ENCODE measurements around the gene SHISAL2A. TPM values are rescaled to one million over a fixed set of nuclear protein-coding genes. Genes with fewer than 3 reads are reported as not detected.
"Not testable (repeated sequence)": the region's sequence is repeated elsewhere in the genome, so short reads cannot be mapped to it uniquely, and the experiment has no call there.

SHISAL2A gene
- total RNA-seq, 2 experiments from 2014 or later, result 11.3 to 11.4 TPM

- Mint-ChIP-seq H3K4me1 (ENCODE audit: low read depth) (peaks cover 12% of the 10 kb centered on the region), H3K9me3 (no peaks in the 10 kb centered on the region), H3K27ac (no peak overlapping the region), H3K27me3 (ENCODE audit: low read depth) (no peaks in the 10 kb centered on the region), H3K36me3 (ENCODE audit: low read depth) (peaks cover 6% of the 10 kb centered on the region), H3K4me3 (no peak overlapping the region)
- intact Hi-C loops (cut with micrococcal nuclease), result no loop called here
- no peak for DNase-seq
- CTCF ChIA-PET, result no interaction called here
These were observed 46.1 kb downstream of the SHISAL2A start for GRCh38 chr1:52679048-52679447.

- DNase-seq, result no peak
- intact Hi-C loops (cut with micrococcal nuclease), result no loop called here
- H3K4me1 Mint-ChIP-seq (ENCODE audit: low read depth), result peaks cover 11% of the 10 kb centered on the region
- peaks cover 7% of the 10 kb centered on the region for H3K36me3 Mint-ChIP-seq (ENCODE audit: low read depth)
- H3K27ac Mint-ChIP-seq, result no peak overlapping the region
- CTCF ChIA-PET, result no interaction called here
- no peak overlapping the region for H3K4me3 Mint-ChIP-seq
- H3K27me3 Mint-ChIP-seq (ENCODE audit: low read depth), result no peaks in the 10 kb centered on the region
- no peaks in the 10 kb centered on the region for H3K9me3 Mint-ChIP-seq
These were observed 46.5 kb downstream of the SHISAL2A start for GRCh38 chr1:52679498-52679897.

DNA sequence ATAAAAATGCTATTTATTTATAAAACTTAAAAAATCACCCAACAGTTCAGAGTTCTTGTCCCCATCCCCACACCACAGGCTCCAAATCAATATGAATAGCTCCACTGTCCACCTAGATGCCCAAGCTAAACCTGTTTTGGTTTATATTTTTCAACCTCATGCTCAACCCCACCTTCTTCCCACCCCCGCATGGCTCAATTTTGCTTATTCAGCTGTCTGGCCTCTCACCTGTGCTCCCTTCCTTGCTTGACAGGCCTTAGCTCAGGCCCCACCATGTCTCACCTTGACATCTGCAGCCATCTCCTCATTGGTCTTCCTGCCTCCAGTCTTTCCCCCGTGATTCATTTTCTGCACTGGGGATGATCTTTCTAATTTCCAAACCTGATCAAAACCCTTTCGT lies 47.4 kb downstream of the SHISAL2A start:
- H3K9me3 Mint-ChIP-seq, result no peaks in the 10 kb centered on the region
- H3K27ac Mint-ChIP-seq, result no peak overlapping the region
- no peak overlapping the region for H3K4me3 Mint-ChIP-seq
- H3K4me1 Mint-ChIP-seq (ENCODE audit: low read depth), result peaks cover 7% of the 10 kb centered on the region
- H3K27me3 Mint-ChIP-seq (ENCODE audit: low read depth), result no peaks in the 10 kb centered on the region
- CTCF ChIA-PET, result no interaction called here
- intact Hi-C loops (cut with micrococcal nuclease), result no loop called here
- H3K36me3 Mint-ChIP-seq (ENCODE audit: low read depth), result peaks cover 10% of the 10 kb centered on the region
- no peak for DNase-seq

- no peaks in the 10 kb centered on the region for H3K9me3 Mint-ChIP-seq
- H3K27ac Mint-ChIP-seq, result no peak overlapping the region
- no peak overlapping the region for H3K4me3 Mint-ChIP-seq
- intact Hi-C loops (cut with micrococcal nuclease), result no loop called here
- no peaks in the 10 kb centered on the region for H3K27me3 Mint-ChIP-seq (ENCODE audit: low read depth)
- peaks cover 11% of the 10 kb centered on the region for H3K4me1 Mint-ChIP-seq (ENCODE audit: low read depth)
- no peak for DNase-seq
- CTCF ChIA-PET, result no interaction called here
- H3K36me3 Mint-ChIP-seq (ENCODE audit: low read depth), result peaks cover 14% of the 10 kb centered on the region
These were observed 48.2 kb downstream of the SHISAL2A start for GRCh38 chr1:52681136-52681535.

- no peak overlapping the region for H3K4me3 Mint-ChIP-seq
- CTCF ChIA-PET, result interaction anchor here (0.6 kb wide), 2 partner anchors 317 to 562 kb away, joined by 3 read pairs; no protein-coding TSS in a partner anchor
- intact Hi-C loops (cut with micrococcal nuclease), result no loop called here
These were observed 50.5 kb downstream of the SHISAL2A start for GRCh38 chr1:52683367-52683940.

DNA sequence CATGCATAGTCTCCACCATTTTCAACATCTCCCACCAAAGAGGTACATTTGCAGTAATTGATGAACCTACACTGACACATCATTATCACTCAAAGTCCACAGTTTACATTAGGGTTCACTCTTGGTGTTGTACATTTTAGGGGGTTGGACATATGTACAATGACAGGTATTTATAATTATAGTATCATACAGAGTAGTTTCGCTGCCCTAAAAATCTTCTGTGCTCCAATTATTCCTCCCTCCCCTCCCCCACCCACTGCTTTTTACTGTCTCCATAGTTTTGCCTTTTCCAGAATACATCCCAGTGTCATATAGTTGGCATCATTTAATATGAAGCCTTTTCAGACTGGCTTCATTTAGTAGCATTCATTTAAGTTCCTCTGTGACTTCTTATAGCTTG lies 51.6 kb downstream of the SHISAL2A start:
- CTCF ChIA-PET, result interaction anchor here (3.5 kb wide), 1 partner anchor 13 kb away, joined by 18 read pairs; the partner anchor contains the start of gene COA7
- no peaks in the 10 kb centered on the region for H3K9me3 Mint-ChIP-seq
- intact Hi-C loops (cut with micrococcal nuclease), result no loop called here
- DNase-seq, result no peak
- H3K36me3 Mint-ChIP-seq (ENCODE audit: low read depth), result peaks cover 29% of the 10 kb centered on the region
- H3K27ac Mint-ChIP-seq, result no peak overlapping the region
- peaks cover 9% of the 10 kb centered on the region for H3K4me1 Mint-ChIP-seq (ENCODE audit: low read depth)
- H3K4me3 Mint-ChIP-seq, result no peak overlapping the region
- no peaks in the 10 kb centered on the region for H3K27me3 Mint-ChIP-seq (ENCODE audit: low read depth)

More at GRCh38 chr1:52683367-52683940, 50.5 kb downstream of the SHISAL2A start:
- peaks cover 27% of the 10 kb centered on the region for H3K36me3 Mint-ChIP-seq (ENCODE audit: low read depth)
- H3K27ac Mint-ChIP-seq, result peak overlapping the region; percentile 33
- no peaks in the 10 kb centered on the region for H3K9me3 Mint-ChIP-seq
- no peaks in the 10 kb centered on the region for H3K27me3 Mint-ChIP-seq (ENCODE audit: low read depth)
- DNase-seq, result no peak
- peaks cover 15% of the 10 kb centered on the region for H3K4me1 Mint-ChIP-seq (ENCODE audit: low read depth)

DNA sequence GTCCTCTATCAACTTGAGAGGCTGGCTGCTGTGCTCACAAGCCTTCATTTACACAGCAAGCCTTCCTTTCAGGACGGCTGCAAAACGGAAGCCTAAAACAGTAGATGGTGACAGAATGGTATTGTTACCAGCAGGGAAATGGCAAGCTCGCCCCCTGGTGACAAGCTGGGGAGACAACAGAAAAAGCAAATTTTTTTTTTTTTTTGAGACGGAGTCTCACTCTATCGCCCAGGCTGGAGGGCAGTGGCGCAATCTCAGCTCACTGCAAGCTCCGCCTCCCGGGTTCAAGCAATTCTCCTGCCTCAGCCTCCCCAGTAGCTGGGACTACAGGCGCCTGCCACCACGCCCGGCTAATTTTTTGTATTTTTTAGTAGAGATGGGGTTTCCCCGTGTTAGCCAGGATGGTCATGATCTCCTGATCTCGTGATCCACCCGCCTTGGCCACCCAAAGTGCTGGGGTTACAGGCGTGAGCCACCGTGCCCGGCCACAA lies 53.3 kb downstream of the SHISAL2A start:
- Mint-ChIP-seq H3K27ac (peak overlapping the region; percentile 50), H3K36me3 (ENCODE audit: low read depth) (peaks cover 32% of the 10 kb centered on the region)
- CTCF ChIA-PET, result interaction anchor here (0.6 to 3.5 kb wide), 22 partner anchors 9 to 777 kb away, joined by 3 to 18 read pairs (median 4); partner anchors contain the start of genes COA7, GPX7, ORC1 and PRPF38A
- not testable (repeated sequence) for H3K4me3 Mint-ChIP-seq; H3K9me3 Mint-ChIP-seq; H3K27me3 Mint-ChIP-seq (ENCODE audit: low read depth); H3K4me1 Mint-ChIP-seq (ENCODE audit: low read depth)
- intact Hi-C loops (cut with micrococcal nuclease), result loop anchor here (1.0 to 5.0 kb wide), 9 partner anchors 49 to 789 kb away; partner anchors contain the start of genes BTF3L4, ORC1, PRPF38A and TUT4
- DNase-seq, result peak; percentile 90

DNA sequence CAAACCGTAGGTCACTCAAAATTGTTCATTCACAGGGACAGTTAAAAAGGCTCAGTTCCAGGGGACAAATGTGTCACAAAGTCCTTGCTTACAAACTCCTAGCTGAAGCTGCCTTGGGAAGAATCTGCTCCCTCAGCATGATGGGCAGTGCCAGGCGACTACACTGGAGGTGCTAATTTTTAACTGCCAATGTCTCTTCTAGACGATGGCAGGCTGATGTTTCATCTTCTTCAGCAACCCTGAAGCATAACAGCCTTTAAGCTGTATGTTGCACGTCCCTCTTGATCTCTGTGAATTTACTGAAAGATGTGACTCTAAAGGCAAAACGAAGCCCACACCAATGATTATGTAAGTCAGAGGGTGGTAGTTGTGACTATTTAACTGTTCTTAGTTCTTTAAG lies 53.9 kb downstream of the SHISAL2A start:
- H3K36me3 Mint-ChIP-seq (ENCODE audit: low read depth), result peaks cover 35% of the 10 kb centered on the region

DNA sequence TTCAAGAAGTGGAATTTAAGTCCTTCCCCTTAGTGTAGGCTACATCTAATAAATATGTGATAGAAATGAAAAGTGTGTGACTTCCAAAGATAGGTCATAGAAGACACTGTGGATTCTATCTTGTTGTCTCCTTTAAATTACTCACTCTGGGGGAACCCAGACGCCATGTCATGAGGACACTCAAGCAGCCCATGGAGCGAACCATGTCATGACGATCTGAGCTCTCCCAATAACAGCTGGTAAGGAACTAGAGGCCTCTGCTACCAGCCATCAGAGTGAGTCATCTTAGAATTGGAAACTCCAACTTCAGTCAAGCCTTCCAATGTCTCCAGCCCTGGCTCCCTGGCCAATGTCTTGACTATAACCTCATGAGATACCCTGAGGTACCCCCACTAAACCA lies 58.9 kb downstream of the SHISAL2A start:
- CTCF ChIA-PET, result interaction anchor here (0.8 to 1.3 kb wide), 3 partner anchors 8 to 484 kb away, joined by 4 to 7 read pairs (median 5); partner anchors contain the start of genes ORC1 and PRPF38A
- Mint-ChIP-seq H3K36me3 (ENCODE audit: low read depth) (peaks cover 36% of the 10 kb centered on the region), H3K27ac (no peak overlapping the region)

More for the DNA sequence above, 53.9 kb downstream of the SHISAL2A start:
- Mint-ChIP-seq H3K27me3 (ENCODE audit: low read depth) (no peaks in the 10 kb centered on the region), H3K9me3 (no peaks in the 10 kb centered on the region), H3K27ac (no peak overlapping the region), H3K4me3 (no peak overlapping the region), H3K4me1 (ENCODE audit: low read depth) (peaks cover 9% of the 10 kb centered on the region)
- intact Hi-C loops (cut with micrococcal nuclease), result loop anchor here (1.0 to 5.0 kb wide), 9 partner anchors 50 to 790 kb away; partner anchors contain the start of genes BTF3L4, ORC1, PRPF38A and TUT4
- CTCF ChIA-PET, result interaction anchor here (0.6 to 3.5 kb wide), 15 partner anchors 9 to 392 kb away, joined by 3 to 18 read pairs (median 4); partner anchors contain the start of genes COA7, GPX7, ORC1 and PRPF38A
- DNase-seq, result no peak

GRCh38 chr1:52692697-52693096 lies 59.7 kb downstream of the SHISAL2A start:
- Mint-ChIP-seq H3K36me3 (ENCODE audit: low read depth) (peaks cover 31% of the 10 kb centered on the region), H3K27ac (no peak overlapping the region), H3K27me3 (ENCODE audit: low read depth) (no peaks in the 10 kb centered on the region), H3K4me3 (no peak overlapping the region), H3K9me3 (no peaks in the 10 kb centered on the region), H3K4me1 (ENCODE audit: low read depth) (peaks cover 16% of the 10 kb centered on the region)
- CTCF ChIA-PET, result interaction anchor here (1.3 kb wide), 1 partner anchor 288 kb away, joined by 5 read pairs; the partner anchor contains the start of genes ORC1 and PRPF38A
- no peak for DNase-seq
- intact Hi-C loops (cut with micrococcal nuclease), result no loop called here

More for the DNA sequence above, 58.9 kb downstream of the SHISAL2A start:
- intact Hi-C loops (cut with micrococcal nuclease), result no loop called here
- H3K9me3 Mint-ChIP-seq, result no peaks in the 10 kb centered on the region
- DNase-seq, result no peak
- H3K4me1 Mint-ChIP-seq (ENCODE audit: low read depth), result peaks cover 10% of the 10 kb centered on the region
- no peak overlapping the region for H3K4me3 Mint-ChIP-seq
- H3K27me3 Mint-ChIP-seq (ENCODE audit: low read depth), result no peaks in the 10 kb centered on the region

DNA sequence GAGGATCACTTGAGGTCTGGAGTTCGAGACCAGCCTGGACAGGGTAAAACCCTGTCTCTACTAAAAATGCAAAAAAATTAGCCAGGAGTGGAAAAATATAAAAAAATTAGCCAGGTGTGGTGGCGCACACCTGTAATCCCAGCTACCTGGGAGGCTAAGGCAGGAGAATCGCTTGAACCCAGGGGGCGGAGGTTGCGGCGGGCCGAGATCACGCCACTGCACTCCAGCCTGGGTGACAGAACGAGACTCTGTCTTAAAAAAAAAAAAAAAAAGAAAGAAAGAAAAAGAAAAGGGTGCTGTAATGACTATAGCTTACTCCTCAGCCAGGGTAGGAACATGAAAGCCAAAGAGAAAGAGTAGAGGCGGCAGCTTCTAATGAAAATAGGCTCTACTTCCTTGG lies 60.4 kb downstream of the SHISAL2A start:
- peaks cover 31% of the 10 kb centered on the region for H3K36me3 Mint-ChIP-seq (ENCODE audit: low read depth)
- DNase-seq; H3K9me3 Mint-ChIP-seq; intact Hi-C loops (cut with micrococcal nuclease); H3K4me3 Mint-ChIP-seq; H3K27me3 Mint-ChIP-seq (ENCODE audit: low read depth); H3K27ac Mint-ChIP-seq: not testable (repeated sequence)
- CTCF ChIA-PET, result interaction anchor here (0.5 to 0.7 kb wide), 3 partner anchors 51 to 1000 kb away, joined by 4 to 5 read pairs (median 4); no protein-coding TSS in a partner anchor
- peaks cover 16% of the 10 kb centered on the region for H3K4me1 Mint-ChIP-seq (ENCODE audit: low read depth)

GRCh38 chr1:52693843-52694242 lies 60.9 kb downstream of the SHISAL2A start:
- H3K4me3 Mint-ChIP-seq, result no peak overlapping the region
- intact Hi-C loops (cut with micrococcal nuclease), result no loop called here

More at GRCh38 chr1:52693843-52694242, 60.9 kb downstream of the SHISAL2A start:
- H3K27me3 Mint-ChIP-seq (ENCODE audit: low read depth), result no peaks in the 10 kb centered on the region
- H3K36me3 Mint-ChIP-seq (ENCODE audit: low read depth), result peaks cover 28% of the 10 kb centered on the region
- no peaks in the 10 kb centered on the region for H3K9me3 Mint-ChIP-seq
- H3K4me1 Mint-ChIP-seq (ENCODE audit: low read depth), result peaks cover 21% of the 10 kb centered on the region
- DNase-seq, result no peak
- CTCF ChIA-PET, result interaction anchor here (0.7 kb wide), 1 partner anchor 270 kb away, joined by 4 read pairs; no protein-coding TSS in a partner anchor
- H3K27ac Mint-ChIP-seq, result no peak overlapping the region

Measured in activated naive CD4-positive, alpha-beta T cell treated with anti-CD3 and anti-CD28 coated beads for 36 hours (primary cell).